ENCODE data around the gene PRG3. TPM values are rescaled to one million over a fixed set of nuclear protein-coding genes. Genes with fewer than 3 reads are reported as not detected.

Gene PRG3
- total RNA-seq, 2 donors from 2014 or later, result not detected

- no peak for DNase-seq (ENCODE audit: low spot score)
- Mint-ChIP-seq H3K4me1 (ENCODE audit: low read depth in 2 of 2) (peaks cover 0 to 5% of the 10 kb centered on the region in 2 donors), H3K4me3 (no peak overlapping the region), H3K36me3 (no peaks in the 10 kb centered on the region), H3K9me3 (no peaks in the 10 kb centered on the region), H3K27ac (no peak overlapping the region), H3K27me3 (peaks cover 10 to 13% of the 10 kb centered on the region in 2 donors)
- no peak for ATAC-seq
Observed at GRCh38 chr11:57391111-57391510, 10.2 kb upstream of the PRG3 start.

GRCh38 chr11:57390535-57390934 lies 9.6 kb upstream of the PRG3 start, which contains the start of gene PRG2:
PRG2 (minus strand) TSS chr11:57390650; CDS start chr11:57389944, 706 bp downstream.
- DNase-seq (ENCODE audit: low spot score) (no peak), ATAC-seq (no peak)
- no peak within 1 kb of the TSS for H3K4me3 Mint-ChIP-seq
- H3K9me3 Mint-ChIP-seq, result no peaks in the 10 kb centered on the region
- peaks cover 13 to 15% of the 10 kb centered on the region in 2 donors for H3K27me3 Mint-ChIP-seq
- H3K27ac Mint-ChIP-seq, result no peak within 1 kb of the TSS
- H3K36me3 Mint-ChIP-seq, result no peaks in the 10 kb centered on the region
- peaks cover 0 to 5% of the 10 kb centered on the region in 2 donors for H3K4me1 Mint-ChIP-seq (ENCODE audit: low read depth in 2 of 2)

GRCh38 chr11:57387289-57388030 lies 6.5 kb upstream of the PRG3 start:
- ATAC-seq (no peak), DNase-seq (ENCODE audit: low spot score) (no peak)
- Mint-ChIP-seq H3K4me1 (ENCODE audit: low read depth in 2 of 2) (peaks cover 0 to 5% of the 10 kb centered on the region in 2 donors), H3K27ac (no peak overlapping the region), H3K9me3 (no peaks in the 10 kb centered on the region), H3K27me3 (peaks cover 11 to 15% of the 10 kb centered on the region in 2 donors), H3K36me3 (no peaks in the 10 kb centered on the region), H3K4me3 (no peak overlapping the region)

GRCh38 chr11:57386178-57386940 lies 5.4 kb upstream of the PRG3 start:
- Mint-ChIP-seq H3K9me3 (no peaks in the 10 kb centered on the region), H3K4me3 (no peak overlapping the region), H3K36me3 (no peaks in the 10 kb centered on the region), H3K27ac (no peak overlapping the region), H3K27me3 (peaks cover 14 to 15% of the 10 kb centered on the region in 2 donors), H3K4me1 (ENCODE audit: low read depth in 2 of 2) (peaks cover 0 to 5% of the 10 kb centered on the region in 2 donors)
- DNase-seq (ENCODE audit: low spot score) (no peak), ATAC-seq (no peak)

- no peak overlapping the region for H3K4me3 Mint-ChIP-seq
- no peak for ATAC-seq
- no peaks in the 10 kb centered on the region for H3K4me1 Mint-ChIP-seq (ENCODE audit: low read depth in 2 of 2)
- DNase-seq (ENCODE audit: low spot score), result no peak
- H3K9me3 Mint-ChIP-seq, result no peaks in the 10 kb centered on the region
- no peak overlapping the region for H3K27ac Mint-ChIP-seq
- H3K36me3 Mint-ChIP-seq, result no peaks in the 10 kb centered on the region
- H3K27me3 Mint-ChIP-seq, result peaks cover 17 to 20% of the 10 kb centered on the region in 2 donors
Observed at GRCh38 chr11:57379732-57380131, 1.2 kb downstream of the PRG3 start.

GRCh38 chr11:57378186-57378585 lies 2.8 kb downstream of the PRG3 start:
- Mint-ChIP-seq H3K9me3 (no peaks in the 10 kb centered on the region), H3K27me3 (peaks cover 17 to 22% of the 10 kb centered on the region in 2 donors), H3K4me3 (no peak overlapping the region), H3K4me1 (ENCODE audit: low read depth in 2 of 2) (no peaks in the 10 kb centered on the region), H3K36me3 (no peaks in the 10 kb centered on the region), H3K27ac (no peak overlapping the region)
- ATAC-seq (no peak), DNase-seq (ENCODE audit: low spot score) (no peak)

- Mint-ChIP-seq H3K27me3 (peaks cover 17 to 18% of the 10 kb centered on the region in 2 donors), H3K4me3 (no peak overlapping the region), H3K36me3 (no peaks in the 10 kb centered on the region), H3K9me3 (no peaks in the 10 kb centered on the region), H3K4me1 (ENCODE audit: low read depth in 2 of 2) (no peaks in the 10 kb centered on the region), H3K27ac (no peak overlapping the region)
- ATAC-seq, result no peak
- no peak for DNase-seq (ENCODE audit: low spot score)
Observed at GRCh38 chr11:57377107-57377506, 3.8 kb downstream of the PRG3 start.

GRCh38 chr11:57376095-57377090 lies 4.6 kb downstream of the PRG3 start:
- DNase-seq (ENCODE audit: low spot score) (no peak), ATAC-seq (no peak)
- H3K36me3 Mint-ChIP-seq, result no peaks in the 10 kb centered on the region
- H3K27me3 Mint-ChIP-seq, result peaks cover 15 to 17% of the 10 kb centered on the region in 2 donors
- H3K4me3 Mint-ChIP-seq, result no peak overlapping the region
- no peaks in the 10 kb centered on the region for H3K9me3 Mint-ChIP-seq
- H3K27ac Mint-ChIP-seq, result no peak overlapping the region
- no peaks in the 10 kb centered on the region for H3K4me1 Mint-ChIP-seq (ENCODE audit: low read depth in 2 of 2)

GRCh38 chr11:57375490-57375889 lies 5.5 kb downstream of the PRG3 start:
- H3K36me3 Mint-ChIP-seq, result no peaks in the 10 kb centered on the region
- no peaks in the 10 kb centered on the region for H3K9me3 Mint-ChIP-seq
- H3K4me3 Mint-ChIP-seq, result no peak overlapping the region
- H3K27ac Mint-ChIP-seq, result no peak overlapping the region
- DNase-seq (ENCODE audit: low spot score), result no peak
- ATAC-seq, result no peak
- peaks cover 14% of the 10 kb centered on the region in 2 donors for H3K27me3 Mint-ChIP-seq
- no peaks in the 10 kb centered on the region for H3K4me1 Mint-ChIP-seq (ENCODE audit: low read depth in 2 of 2)

GRCh38 chr11:57374966-57375365 lies 6.0 kb downstream of the PRG3 start:
- ATAC-seq (no peak), DNase-seq (ENCODE audit: low spot score) (no peak)
- Mint-ChIP-seq H3K36me3 (no peaks in the 10 kb centered on the region), H3K4me3 (no peak overlapping the region), H3K4me1 (ENCODE audit: low read depth in 2 of 2) (no peaks in the 10 kb centered on the region), H3K27ac (no peak overlapping the region), H3K9me3 (no peaks in the 10 kb centered on the region), H3K27me3 (peaks cover 10 to 12% of the 10 kb centered on the region in 2 donors)

- no peak for DNase-seq (ENCODE audit: low spot score)
- H3K27ac Mint-ChIP-seq, result no peak overlapping the region
- no peak for ATAC-seq
- H3K4me3 Mint-ChIP-seq, result no peak overlapping the region
- H3K27me3 Mint-ChIP-seq, result peaks cover 9 to 10% of the 10 kb centered on the region in 2 donors
- H3K36me3 Mint-ChIP-seq, result no peaks in the 10 kb centered on the region
- H3K9me3 Mint-ChIP-seq, result no peaks in the 10 kb centered on the region
- H3K4me1 Mint-ChIP-seq (ENCODE audit: low read depth in 2 of 2), result no peaks in the 10 kb centered on the region
Observed at GRCh38 chr11:57373146-57373545, 7.8 kb downstream of the PRG3 start.

- Mint-ChIP-seq H3K4me3 (no peak overlapping the region), H3K36me3 (no peaks in the 10 kb centered on the region), H3K27ac (no peak overlapping the region), H3K9me3 (no peaks in the 10 kb centered on the region), H3K4me1 (ENCODE audit: low read depth in 2 of 2) (no peaks in the 10 kb centered on the region), H3K27me3 (peaks cover 0 to 5% of the 10 kb centered on the region in 2 donors)
- no peak for ATAC-seq
- DNase-seq (ENCODE audit: low spot score), result no peak
Observed at GRCh38 chr11:57370941-57371340, 10.0 kb downstream of the PRG3 start.

GRCh38 chr11:57370251-57370650 lies 10.7 kb downstream of the PRG3 start:
- ATAC-seq, result no peak
- Mint-ChIP-seq H3K27ac (no peak overlapping the region), H3K36me3 (no peaks in the 10 kb centered on the region), H3K4me3 (no peak overlapping the region), H3K27me3 (peaks cover 0 to 5% of the 10 kb centered on the region in 2 donors), H3K9me3 (no peaks in the 10 kb centered on the region), H3K4me1 (ENCODE audit: low read depth in 2 of 2) (no peaks in the 10 kb centered on the region)
- no peak for DNase-seq (ENCODE audit: low spot score)
